Endothelial cell of umbilical vein (primary cell): ENCODE measurements around the gene DTNA. TPM values are rescaled to one million over a fixed set of nuclear protein-coding genes. Genes with fewer than 3 reads are reported as not detected.

ENCODE experiments used
- BruUV-seq: library from RNA; stranded (reverse); fragments of 400-500 nt; replicated peaks from 2 replicates; lab custom pipeline; 2021; lab: Mats Ljungman, UMichigan
- CTCF ChIA-PET: fragments of 300-600, 350-600 bp; sonication (Branson Sonifier 250); formaldehyde crosslinking; loops from one replicate; lab custom pipeline; 2021; ENCODE audit warnings: antibody characterized with exemption, inconsistent platforms; lab: Charles Lee
- POLR2A ChIA-PET: fragments of 300-600, 350-600 bp; sonication (Branson Sonifier 250); formaldehyde crosslinking; loops from one replicate; lab custom pipeline; 2021; ENCODE audit warnings: antibody characterized with exemption, inconsistent platforms; lab: Charles Lee
- DNase-seq: peaks from one replicate; pipeline ENCODE4 v3.0.0-alpha.2; 2011; ENCODE audit warnings: low read depth, low spot score
- FAIRE-seq: peaks from 2 replicates; lab custom pipeline; 2011; peaks lifted over from hg19 to GRCh38; lab: Jason Lieb, UNC
- H2AFZ ChIP-seq: 2 replicates; pipeline ENCODE4 v1.6.0; 2012; ENCODE audit warnings: low read depth, low read length, control low read depth, inconsistent platforms
- H3K27ac ChIP-seq: 2 replicates; pipeline ENCODE4 v1.5.1; 2011; ENCODE audit warnings: low read depth, mild to moderate bottlenecking, control low read depth, low read length, moderate library complexity; ENCODE audit not compliant: insufficient read depth
- H3K27me3 ChIP-seq, 2 experiments: 2 replicates each; pipeline versions ENCODE4 v1.6.0 to v1.6.1; 2011; ENCODE audit warnings: low read length in 2 of 2, mixed read lengths in 1 of 2; ENCODE audit not compliant: control insufficient read depth in 2 of 2, insufficient read depth in 2 of 2
- H3K36me3 ChIP-seq, 2 experiments: 2 replicates in 1 of 2; 3 replicates in 1 of 2; pipeline ENCODE4 v1.5.1; 2011; ENCODE audit warnings: low read length in 2 of 2, mild to moderate bottlenecking in 1 of 2, moderate library complexity in 1 of 2; ENCODE audit not compliant: control insufficient read depth in 2 of 2, insufficient read depth in 2 of 2; ENCODE audit errors: extremely low read depth in 1 of 2
- H3K4me1 ChIP-seq: 3 replicates; pipeline ENCODE4 v1.5.1; 2011; ENCODE audit warnings: mild to moderate bottlenecking, low read length; ENCODE audit not compliant: control insufficient read depth, insufficient read depth; ENCODE audit errors: extremely low read depth
- H3K4me2 ChIP-seq: 2 replicates; pipeline ENCODE4 v1.6.1; 2011; ENCODE audit warnings: low read length, control low read depth, mixed read lengths; ENCODE audit not compliant: insufficient read depth
- H3K4me3 ChIP-seq, 3 experiments: fragments of 200-600 bp in 1 of 3; sonication (generic), shearing (Covaris generic) in 1 of 3; replicated peaks in 1 of 3; 2 replicates each; pipeline ENCODE4 v1.5.1; 2011 to 2016; ENCODE audit warnings: control low read depth in 3 of 3, low read length in 3 of 3, mild to moderate bottlenecking in 2 of 3, inconsistent platforms in 1 of 3, low read depth in 1 of 3, moderate library complexity in 1 of 3; ENCODE audit not compliant: insufficient read depth in 1 of 3
- H3K79me2 ChIP-seq: 2 replicates; pipeline ENCODE4 v1.6.0; 2012; ENCODE audit warnings: low read length, inconsistent platforms; ENCODE audit not compliant: control insufficient read depth, insufficient read depth
- H3K9ac ChIP-seq: replicated peaks from 2 replicates; pipeline ENCODE3; 2011; ENCODE audit warnings: low read length, control low read depth; ENCODE audit not compliant: insufficient read depth; ENCODE audit errors: extremely low read depth
- H3K9me1 ChIP-seq: replicated peaks from 3 replicates; pipeline ENCODE4 v1.6.0; 2011; ENCODE audit warnings: mild to moderate bottlenecking, low read length; ENCODE audit not compliant: control insufficient read depth, insufficient read depth; ENCODE audit errors: extremely low read depth
- H3K9me3 ChIP-seq: replicated peaks from 2 replicates; pipeline ENCODE4 v1.5.1; 2012; ENCODE audit warnings: low read length, inconsistent platforms; ENCODE audit not compliant: control insufficient read depth, insufficient read depth
- H4K20me1 ChIP-seq: replicated peaks from 2 replicates; pipeline ENCODE3; 2011; ENCODE audit warnings: mild to moderate bottlenecking, low read length; ENCODE audit not compliant: control insufficient read depth, insufficient read depth; ENCODE audit errors: extremely low read depth
- CTCF ChIP-seq, 2 donors: IDR thresholded peaks; 1 replicate in 1 of 2; 2 replicates in 1 of 2; pipeline ENCODE4 v1.5.1; 2011; ENCODE audit warnings: low read length in 2 of 2, mild to moderate bottlenecking in 2 of 2, moderate library complexity in 2 of 2, control low read depth in 1 of 2, inconsistent platforms in 1 of 2, low read depth in 1 of 2; ENCODE audit not compliant: insufficient read depth in 1 of 2; ENCODE audit errors: extremely low read depth in 1 of 2
- FOS ChIP-seq: IDR thresholded peaks from 2 replicates; pipeline ENCODE4 v1.6.1; 2011; ENCODE audit warnings: mild to moderate bottlenecking, low read length, moderate library complexity, borderline replicate concordance; ENCODE audit not compliant: insufficient read depth
- MAX ChIP-seq: IDR thresholded peaks from 2 replicates; pipeline ENCODE4 v1.6.1; 2011; ENCODE audit not compliant: insufficient read depth, insufficient read length
- dilution Hi-C: fragments of 300-500 bp; cut with MboI; formaldehyde crosslinking; loops from one replicate; pipeline ENCODE4 v1.15.0; 2019; ENCODE audit warnings: low sequenced_read_pairs; ENCODE audit not compliant: extremely low pct_ligation_motif_present
- intact Hi-C: fragments of 100-400 bp; cut with micrococcal nuclease; formaldehyde crosslinking; loops from one replicate; pipeline ENCODE4 v1.10.0; 2022
- polyA plus RNA-seq, 4 experiments: library from polyadenylated mRNA; depleted of rRNA in 3 of 4; stranded (reverse) in 3 of 4; unstranded in 1 of 4; fragments of >200 nt; gene quantifications; 2 replicates each; pipeline versions ENCODE4 v1.2.1 to v1.2.3, GENCODE V29; 2011 to 2012; ENCODE audit warnings: missing spikeins in 1 of 4
- total RNA-seq: library from RNA; stranded (reverse); gene quantifications from 2 replicates; pipeline ENCODE4 v1.2.3, GENCODE V29; 2021

The DTNA gene
- total and polyA plus RNA-seq, 2 donors (not counting 3 experiments of a cell fraction or from before 2014, with no cell fraction given) = 6.6 to 15.3 TPM

GRCh38 chr18:34661464-34662087 lies 48.5 kb upstream of the DTNA start:
- no peaks in the 10 kb centered on the region for H4K20me1 ChIP-seq
- H3K9ac ChIP-seq = no peak overlapping the region
- H2AFZ ChIP-seq = peak overlapping the region; percentile 22
- CTCF ChIA-PET = interaction anchor here (0.6 to 8.5 kb wide), 66 partner anchors 8 to 1430 kb away, joined by 3 to 314 read pairs (median 5); partner anchors contain the start of gene DTNA
- no peak overlapping the region for H3K4me3 ChIP-seq
- dilution Hi-C loops (no loop called here), intact Hi-C loops (loop anchor here (1.0 to 10.0 kb wide), 7 partner anchors 45 to 537 kb away; no protein-coding TSS in a partner anchor)
- BruUV-seq = no TSS peak
- H3K4me2 ChIP-seq = no peak overlapping the region
- H3K79me2 ChIP-seq = no peaks in the 10 kb centered on the region
- POLR2A ChIA-PET = no interaction called here
- H3K4me1 ChIP-seq = peaks cover 21% of the 10 kb centered on the region
- peak; percentile 73 to 75 for TF ChIP-seq CTCF (IDR thresholded peaks at IDR 0.05; ENCODE audit: extremely low read depth in 1 of 2, insufficient read depth in 1 of 2, low read depth in 1 of 2, low read length in 2 of 2)
- no peak for TF ChIP-seq FOS
- no peak for TF ChIP-seq MAX
- no peaks in the 10 kb centered on the region for H3K36me3 ChIP-seq
- no peak overlapping the region for H3K27ac ChIP-seq
- H3K27me3 ChIP-seq = no peaks in the 10 kb centered on the region
- DNase-seq (peak; percentile 62), FAIRE-seq (peak; percentile 67)
- H3K9me1 ChIP-seq = no peaks in the 10 kb centered on the region
- H3K9me3 ChIP-seq = no peaks in the 10 kb centered on the region
